ENCODE results near the gene DNAH10. TPM values are rescaled to one million over a fixed set of nuclear protein-coding genes. Genes with fewer than 3 reads are reported as not detected.

Gene DNAH10
- total and polyA plus RNA-seq, 10 of the 15 experiments (the other 5 are each of a cell fraction or from before 2014, with no cell fraction given): 0.01 to 0.32 (median 0.06) TPM

GRCh38 chr12:123914726-123915333 lies 152.7 kb downstream of the DNAH10 start (continued):
- TF ChIP-seq MAX (IDR thresholded peaks at IDR 0.05; ENCODE audit: low read depth, low read length) (no peak), RELA (IDR thresholded peaks at IDR 0.05; ENCODE audit: borderline replicate concordance, partially characterized antibody) (no peak)

- RAD21 ChIA-PET (ENCODE audit: unreplicated experiment): no interaction called here
- no peak for DNase-seq (ENCODE audit: low read depth, low spot score)
- Histone ChIP-seq H3K9ac (ENCODE audit: control insufficient read depth, insufficient read depth, low read length) (no peak overlapping the region), H3K4me3 (no peak overlapping the region), H3K79me2 (ENCODE audit: control insufficient read depth, insufficient read depth, low read length) (no peaks in the 10 kb centered on the region), H3K4me1 (ENCODE audit: control insufficient read depth, insufficient read depth, low read length) (no peaks in the 10 kb centered on the region), H2AFZ (ENCODE audit: control insufficient read depth, low read depth, low read length) (no peak overlapping the region), H3K9me3 (replicated peaks; ENCODE audit: control insufficient read depth, insufficient read depth, low read length) (no peaks in the 10 kb centered on the region), H3K4me2 (ENCODE audit: control insufficient read depth, insufficient read depth) (no peak overlapping the region), H3K27me3 (replicated peaks in 1 of 2; ENCODE audit: control insufficient read depth in 2 of 2, insufficient read depth in 2 of 2, low read length in 1 of 2) (no peaks in the 10 kb centered on the region; a peak in 1 of 4 replicates), H4K20me1 (ENCODE audit: control insufficient read depth, insufficient read depth) (no peaks in the 10 kb centered on the region), H3K27ac (ENCODE audit: control insufficient read depth, insufficient read depth) (no peak overlapping the region), H3K36me3 (ENCODE audit: control insufficient read depth in 2 of 2, insufficient read depth in 2 of 2, low read length in 1 of 2) (no peaks in the 10 kb centered on the region)
- FAIRE-seq: no peak
- POLR2A ChIA-PET: no interaction called here
- intact Hi-C loops (cut with micrococcal nuclease; ENCODE audit: unreplicated experiment) (no loop called here), in situ Hi-C loops (cut with MboI) (no loop called here)
- BruUV-seq (replicated peaks): no TSS peak
- CTCF ChIA-PET: interaction anchor here (1.1 to 1.2 kb wide), 2 partner anchors 11 to 22 kb away, joined by 3 read pairs; no protein-coding TSS in a partner anchor
- ATAC-seq: no peak; the same call in 2 of the 3 replicates
- SMC1A ChIA-PET (ENCODE audit: uncharacterized antibody, unreplicated experiment): no interaction called here
- WGBS (ENCODE audit: insufficient coverage, insufficient replicate concordance, low lambda C conversion rate, missing lambda C conversion rate): 25% methylated on average over 5 of the region's 5 CpGs
- TF ChIP-seq ZNF217 (IDR thresholded peaks at IDR 0.05) (no peak), POLR2AphosphoS5 (IDR thresholded peaks at IDR 0.05; ENCODE audit: low read length) (no peak), CREB1 (IDR thresholded peaks at IDR 0.05; ENCODE audit: low read depth) (no peak), NFIC (IDR thresholded peaks at IDR 0.05; ENCODE audit: low read depth, low read length) (no peak), RELB (IDR thresholded peaks at IDR 0.05; ENCODE audit: low read depth) (no peak), RAD21 (IDR thresholded peaks at IDR 0.05; ENCODE audit: insufficient read depth, low read depth, low read length) (no peak), BHLHE40 (IDR thresholded peaks at IDR 0.05; ENCODE audit: borderline replicate concordance in 1 of 2, low read depth in 2 of 2, low read length in 1 of 2) (no peak), TBL1XR1 (IDR thresholded peaks at IDR 0.05; ENCODE audit: low read depth, low read length) (no peak), RCOR1 (conservative IDR thresholded peaks at IDR 0.05; ENCODE audit: low read depth, low read length) (no peak), NBN (IDR thresholded peaks at IDR 0.05) (no peak), KDM1A (IDR thresholded peaks at IDR 0.05; ENCODE audit: borderline replicate concordance) (no peak), MYC (IDR thresholded peaks at IDR 0.05; ENCODE audit: insufficient read depth, insufficient read length, insufficient replicate concordance, low read length, severe bottlenecking) (no peak), MYB (IDR thresholded peaks at IDR 0.05; ENCODE audit: borderline replicate concordance, low read depth, low read length) (no peak), BCL3 (IDR thresholded peaks at IDR 0.05; ENCODE audit: borderline replicate concordance, insufficient read depth, low read depth, low read length, poor library complexity, severe bottlenecking) (no peak), MXI1 (IDR thresholded peaks at IDR 0.05; ENCODE audit: low read depth, low read length) (no peak), HSF1 (IDR thresholded peaks at IDR 0.05; ENCODE audit: low read depth, low read length) (no peak), SMC3 (IDR thresholded peaks at IDR 0.05; ENCODE audit: borderline replicate concordance, low read length) (no peak)
Observed at GRCh38 chr12:123916729-123917128, 154.6 kb downstream of the DNAH10 start.
